Measurements from ENCODE around the gene CHST15.

Gene CHST15

DNA sequence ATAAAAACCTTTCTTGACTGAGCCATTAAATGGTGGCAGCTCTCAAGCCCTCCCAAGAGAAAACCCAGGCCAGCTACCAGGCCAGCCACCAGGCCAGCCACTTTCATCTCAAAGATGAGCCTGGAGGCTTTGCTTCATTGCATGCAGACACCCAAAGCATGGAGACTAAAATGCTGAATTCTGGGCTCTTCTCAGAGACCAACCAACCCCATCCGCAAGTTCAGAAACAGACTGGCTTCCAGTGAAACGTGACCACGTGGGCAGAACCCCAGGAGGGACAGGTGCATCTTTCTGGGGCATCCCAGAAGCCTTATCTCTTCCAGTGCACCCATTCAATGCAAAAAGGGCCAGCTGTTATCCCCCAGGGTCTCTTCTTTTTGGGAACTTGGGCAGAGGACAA, 20.9 kb downstream of the CHST15 start:
- ChIA-PET CTCF (no interaction called here), POLR2A (no interaction called here)
- DNase-seq (ENCODE audit: low read depth, low spot score): no peak
- H3K4me3 ChIP-seq (ENCODE audit: low read depth, low read length): no peak overlapping the region
- TF ChIP-seq, protein P1, sequence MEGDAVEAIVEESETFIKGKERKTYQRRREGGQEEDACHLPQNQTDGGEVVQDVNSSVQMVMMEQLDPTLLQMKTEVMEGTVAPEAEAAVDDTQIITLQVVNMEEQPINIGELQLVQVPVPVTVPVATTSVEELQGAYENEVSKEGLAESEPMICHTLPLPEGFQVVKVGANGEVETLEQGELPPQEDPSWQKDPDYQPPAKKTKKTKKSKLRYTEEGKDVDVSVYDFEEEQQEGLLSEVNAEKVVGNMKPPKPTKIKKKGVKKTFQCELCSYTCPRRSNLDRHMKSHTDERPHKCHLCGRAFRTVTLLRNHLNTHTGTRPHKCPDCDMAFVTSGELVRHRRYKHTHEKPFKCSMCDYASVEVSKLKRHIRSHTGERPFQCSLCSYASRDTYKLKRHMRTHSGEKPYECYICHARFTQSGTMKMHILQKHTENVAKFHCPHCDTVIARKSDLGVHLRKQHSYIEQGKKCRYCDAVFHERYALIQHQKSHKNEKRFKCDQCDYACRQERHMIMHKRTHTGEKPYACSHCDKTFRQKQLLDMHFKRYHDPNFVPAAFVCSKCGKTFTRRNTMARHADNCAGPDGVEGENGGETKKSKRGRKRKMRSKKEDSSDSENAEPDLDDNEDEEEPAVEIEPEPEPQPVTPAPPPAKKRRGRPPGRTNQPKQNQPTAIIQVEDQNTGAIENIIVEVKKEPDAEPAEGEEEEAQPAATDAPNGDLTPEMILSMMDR (IDR thresholded peaks at IDR 0.05; ENCODE audit: insufficient read depth, low read length, missing control alignments): no peak

DNA sequence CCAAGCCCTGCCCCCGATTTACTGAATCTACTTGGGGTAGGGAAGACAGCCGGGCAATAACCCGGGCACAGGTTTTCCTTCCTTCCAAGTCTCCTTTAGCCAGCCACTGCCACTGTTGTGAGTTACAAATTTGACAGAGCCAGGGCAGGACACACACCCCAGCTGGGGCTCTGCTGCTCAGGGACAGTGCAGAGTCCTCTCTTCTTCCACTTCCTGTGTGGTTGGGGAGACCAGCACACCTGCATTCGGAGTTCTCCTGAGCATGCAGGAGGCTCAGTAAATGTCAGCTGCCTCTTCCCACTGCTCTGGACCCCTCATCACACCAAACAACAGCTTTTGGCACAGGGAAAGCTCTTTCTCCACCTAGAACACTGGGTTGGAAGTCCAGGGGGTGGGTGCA, 21.3 kb downstream of the CHST15 start:
- H3K4me3 ChIP-seq (ENCODE audit: low read depth, low read length): no peak overlapping the region
- TF ChIP-seq, protein P1 (IDR thresholded peaks at IDR 0.05; ENCODE audit: insufficient read depth, low read length, missing control alignments): no peak
- no peak for DNase-seq (ENCODE audit: low read depth, low spot score)
- POLR2A ChIA-PET: no interaction called here
- CTCF ChIA-PET: no interaction called here

DNA sequence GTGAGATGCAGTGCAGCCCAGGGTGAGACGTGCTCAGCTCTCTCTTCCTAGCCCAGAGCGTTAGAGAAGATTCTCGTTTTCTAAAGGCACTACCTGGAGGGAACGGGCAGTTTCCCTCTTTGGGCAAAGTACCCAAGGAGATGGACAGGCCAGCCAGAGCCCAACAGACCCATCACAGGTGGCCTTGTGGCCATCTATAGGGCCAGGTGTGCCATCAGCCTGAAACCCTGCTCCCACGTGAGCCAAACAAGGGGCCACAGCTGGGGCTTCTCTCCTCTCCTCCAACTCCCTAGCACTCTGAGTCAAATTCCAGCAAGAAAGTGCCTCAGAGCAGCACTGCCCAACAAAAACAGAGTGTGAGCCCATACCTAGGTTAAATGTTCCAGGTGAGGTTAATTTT, 22.3 kb downstream of the CHST15 start:
- no peak overlapping the region for H3K4me3 ChIP-seq (ENCODE audit: low read depth, low read length)
- ChIA-PET POLR2A (no interaction called here), CTCF (no interaction called here)
- TF ChIP-seq, protein P1 (IDR thresholded peaks at IDR 0.05; ENCODE audit: insufficient read depth, low read length, missing control alignments): no peak
- no peak for DNase-seq (ENCODE audit: low read depth, low spot score)

DNA sequence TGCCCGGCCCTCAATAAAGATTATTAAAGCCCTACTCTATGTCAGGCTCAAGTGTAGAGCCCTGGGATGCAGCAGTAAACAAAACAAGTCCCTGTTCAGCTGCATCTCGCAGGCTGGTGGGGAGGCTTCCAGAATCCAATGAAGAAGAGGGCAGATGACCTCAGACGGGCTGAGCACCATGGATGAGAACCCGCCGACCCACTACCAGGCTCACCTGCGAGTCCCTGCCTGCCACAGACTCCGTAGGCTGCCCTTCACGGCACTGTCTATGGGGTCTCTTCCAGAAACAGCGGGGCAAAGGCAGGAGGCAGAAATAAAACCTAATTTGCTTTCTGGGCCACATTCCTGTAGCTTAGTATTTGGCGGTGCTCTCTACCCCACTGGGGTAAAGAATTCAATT, 22.7 kb downstream of the CHST15 start:
- no peak for DNase-seq (ENCODE audit: low read depth, low spot score)
- TF ChIP-seq, protein P1 (IDR thresholded peaks at IDR 0.05; ENCODE audit: insufficient read depth, low read length, missing control alignments): no peak
- CTCF ChIA-PET: no interaction called here
- POLR2A ChIA-PET: no interaction called here
- H3K4me3 ChIP-seq (ENCODE audit: low read depth, low read length): no peak overlapping the region

DNA sequence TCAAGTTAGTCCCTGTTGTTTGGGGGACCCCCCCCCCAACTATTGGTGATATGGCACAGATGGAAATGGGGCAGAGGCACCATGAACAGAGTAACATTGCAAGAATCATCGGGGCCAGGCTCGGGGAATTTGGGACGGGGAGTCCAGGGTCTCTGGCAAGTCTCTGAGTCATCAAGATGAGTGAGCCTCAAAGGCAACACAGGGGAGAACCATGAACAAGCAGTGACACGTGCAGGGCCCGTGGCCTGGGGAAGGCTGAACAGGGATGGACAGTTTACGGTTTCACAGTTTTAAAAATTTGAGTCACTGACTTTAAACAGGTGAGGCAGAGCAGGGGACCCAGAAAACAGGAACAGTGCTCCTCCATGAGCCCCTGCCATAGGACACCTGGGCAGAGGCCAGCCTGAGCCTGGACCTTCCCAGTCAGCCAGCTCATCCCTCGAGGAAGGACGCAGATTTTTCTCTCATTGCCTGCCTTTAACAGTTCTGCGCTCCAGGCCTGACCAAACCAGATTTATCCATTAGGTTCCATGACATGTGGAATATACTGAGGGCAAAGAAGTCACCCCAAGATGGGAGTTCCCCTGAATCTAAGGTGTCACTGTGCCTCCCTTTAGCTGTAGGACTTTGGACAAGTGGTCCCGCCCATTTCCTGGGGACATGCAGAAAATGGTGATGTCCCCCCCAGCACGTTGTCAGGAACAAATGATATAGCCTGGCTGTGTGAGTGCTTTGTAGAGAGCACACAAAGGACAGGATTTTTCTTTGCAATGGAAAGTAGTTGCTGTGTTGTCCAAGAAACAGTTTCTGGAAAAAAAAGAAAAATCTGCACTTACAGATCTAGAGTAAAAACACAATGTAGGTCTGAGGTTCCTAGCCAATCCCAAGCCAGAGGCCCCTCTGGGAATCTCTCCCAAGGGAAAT, 23.8 kb downstream of the CHST15 start:
- H3K4me3 ChIP-seq (ENCODE audit: low read depth, low read length): no peak overlapping the region
- TF ChIP-seq, protein P1 (IDR thresholded peaks at IDR 0.05; ENCODE audit: insufficient read depth, low read length, missing control alignments): no peak
- ChIA-PET POLR2A (no interaction called here), CTCF (no interaction called here)
- DNase-seq (ENCODE audit: low read depth, low spot score): no peak

DNA sequence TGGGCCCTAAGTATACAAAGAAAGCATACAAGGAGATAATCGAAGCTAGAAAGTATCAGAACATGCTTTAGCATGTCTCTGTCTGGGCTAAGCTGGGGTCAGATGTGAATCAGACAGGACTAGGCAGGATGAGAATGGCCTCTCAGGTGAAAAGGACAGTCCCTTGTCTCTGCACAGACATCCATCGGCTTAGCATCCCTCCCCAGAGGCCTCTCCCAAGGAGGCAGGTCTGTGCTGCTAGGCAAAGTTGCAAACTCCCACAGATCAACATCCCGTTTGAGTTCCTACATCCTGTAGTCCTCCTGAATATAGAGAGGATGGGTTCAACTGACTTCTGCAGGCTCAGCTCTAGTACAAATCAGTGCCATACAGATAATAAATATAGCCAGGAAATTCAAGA, 24.5 kb downstream of the CHST15 start:
- no peak for DNase-seq (ENCODE audit: low read depth, low spot score)
- POLR2A ChIA-PET: no interaction called here
- CTCF ChIA-PET: no interaction called here
- TF ChIP-seq, protein P1 (IDR thresholded peaks at IDR 0.05; ENCODE audit: insufficient read depth, low read length, missing control alignments): no peak
- no peak overlapping the region for H3K4me3 ChIP-seq (ENCODE audit: low read depth, low read length)

All from AG04449 (cell line).